ENCODE measurements around the gene NDST1. TPM values are rescaled to one million over a fixed set of nuclear protein-coding genes. Genes with fewer than 3 reads are reported as not detected.

NDST1 gene
- total RNA-seq, 1 donor: 36.2 TPM

GRCh38 chr5:150489360-150490295, 18.3 kb upstream of the NDST1 start:
- no peak for DNase-seq (ENCODE audit: low read depth)
- peak overlapping the region; percentile 40 for H3K4me3 ChIP-seq (ENCODE audit: low read depth, low read length)
- TF ChIP-seq CTCF (IDR thresholded peaks at IDR 0.05; ENCODE audit: insufficient read depth, low read length): no peak

GRCh38 chr5:150490296-150490669, 17.6 kb upstream of the NDST1 start:
- no peak overlapping the region for H3K4me3 ChIP-seq (ENCODE audit: low read depth, low read length)
- TF ChIP-seq CTCF (IDR thresholded peaks at IDR 0.05; ENCODE audit: insufficient read depth, low read length): no peak
- no peak for DNase-seq (ENCODE audit: low read depth)

GRCh38 chr5:150490754-150491153, 17.2 kb upstream of the NDST1 start:
- no peak for TF ChIP-seq CTCF (IDR thresholded peaks at IDR 0.05; ENCODE audit: insufficient read depth, low read length)
- DNase-seq (ENCODE audit: low read depth): no peak
- no peak overlapping the region for H3K4me3 ChIP-seq (ENCODE audit: low read depth, low read length)

GRCh38 chr5:150491876-150492275, 16.1 kb upstream of the NDST1 start:
- no peak for TF ChIP-seq CTCF (IDR thresholded peaks at IDR 0.05; ENCODE audit: insufficient read depth, low read length)
- DNase-seq (ENCODE audit: low read depth): no peak
- no peak overlapping the region for H3K4me3 ChIP-seq (ENCODE audit: low read depth, low read length)

- no peak overlapping the region for H3K4me3 ChIP-seq (ENCODE audit: low read depth, low read length)
- DNase-seq (ENCODE audit: low read depth): peak; percentile 55
- no peak for TF ChIP-seq CTCF (IDR thresholded peaks at IDR 0.05; ENCODE audit: insufficient read depth, low read length)
Measured at GRCh38 chr5:150492621-150493020, 15.3 kb upstream of the NDST1 start.

GRCh38 chr5:150496098-150496497, 11.8 kb upstream of the NDST1 start:
- H3K4me3 ChIP-seq (ENCODE audit: low read depth, low read length): no peak overlapping the region
- TF ChIP-seq CTCF (IDR thresholded peaks at IDR 0.05; ENCODE audit: insufficient read depth, low read length): no peak
- DNase-seq (ENCODE audit: low read depth): no peak
